SK-N-MC (cell line): ENCODE data around the gene RNASE9.

Experiments used
- EZH2 ChIP-seq: fragments of 200-600 bp; sonication (generic); IDR thresholded peaks from one replicate; pipeline ENCODE4 v1.6.1; 2017; ENCODE audit warnings: antibody characterized with exemption
- FOXP2 ChIP-seq: optimal IDR thresholded peaks from 2 replicates; pipeline ENCODE3; 2011; ENCODE audit warnings: mild to moderate bottlenecking, moderate library complexity; ENCODE audit not compliant: insufficient read depth; ENCODE audit errors: extremely low read length, control extremely low read depth
- POLR2AphosphoS5 ChIP-seq: IDR thresholded peaks from 2 replicates; pipeline ENCODE4 v1.6.1; 2012; ENCODE audit warnings: mild to moderate bottlenecking, low read depth, low read length, borderline replicate concordance

DNA sequence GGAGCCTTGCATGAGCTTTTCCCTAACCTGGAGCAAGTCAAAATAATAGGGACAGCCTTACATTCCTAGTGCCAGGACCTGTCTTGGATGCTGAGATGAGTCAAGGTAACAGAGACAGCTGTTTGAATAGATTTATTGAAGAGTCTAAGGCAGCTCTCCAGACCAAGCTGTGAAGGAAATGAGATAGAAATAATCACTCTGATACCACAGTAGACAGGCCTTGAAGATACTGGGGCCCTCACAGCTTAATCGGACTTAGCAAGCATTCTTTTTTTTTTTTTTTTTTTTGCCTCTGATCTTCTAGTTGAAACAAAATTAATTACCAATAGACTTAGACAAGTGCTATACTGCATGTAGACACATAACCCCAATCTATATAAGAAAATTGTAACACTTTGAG is 3.1 kb upstream of the RNASE9 start:
- TF ChIP-seq POLR2AphosphoS5 (no peak), EZH2 (no peak), FOXP2 (no peak)
